AG10803 (cell line): ENCODE results near the gene INSYN1.

Source experiments
- DNase-seq: peaks from one replicate; pipeline ENCODE4 v3.0.0; 2010; ENCODE audit warnings: low read depth
- H3K4me3 ChIP-seq: 2 replicates; pipeline ENCODE4 v1.5.1; 2011; ENCODE audit warnings: mild to moderate bottlenecking, low read length, control low read depth
- CTCF ChIP-seq: conservative IDR thresholded peaks from 2 replicates; pipeline ENCODE4 v1.5.1; 2011; ENCODE audit warnings: mild to moderate bottlenecking, low read length, control low read depth, inconsistent platforms

The INSYN1 gene

GRCh38 chr15:73749533-73749932 is 3.6 kb downstream of the INSYN1 start:
- DNase-seq = no peak

GRCh38 chr15:73748730-73749129 is 4.4 kb downstream of the INSYN1 start:
- DNase-seq = no peak

More at GRCh38 chr15:73749533-73749932, 3.6 kb downstream of the INSYN1 start:
- no peak overlapping the region for H3K4me3 ChIP-seq
- no peak for TF ChIP-seq CTCF

GRCh38 chr15:73747847-73748590 is 5.1 kb downstream of the INSYN1 start:
- no peak for TF ChIP-seq CTCF
- no peak for DNase-seq
- no peak overlapping the region for H3K4me3 ChIP-seq

More at GRCh38 chr15:73748730-73749129, 4.4 kb downstream of the INSYN1 start:
- TF ChIP-seq CTCF = no peak
- H3K4me3 ChIP-seq = no peak overlapping the region

DNA sequence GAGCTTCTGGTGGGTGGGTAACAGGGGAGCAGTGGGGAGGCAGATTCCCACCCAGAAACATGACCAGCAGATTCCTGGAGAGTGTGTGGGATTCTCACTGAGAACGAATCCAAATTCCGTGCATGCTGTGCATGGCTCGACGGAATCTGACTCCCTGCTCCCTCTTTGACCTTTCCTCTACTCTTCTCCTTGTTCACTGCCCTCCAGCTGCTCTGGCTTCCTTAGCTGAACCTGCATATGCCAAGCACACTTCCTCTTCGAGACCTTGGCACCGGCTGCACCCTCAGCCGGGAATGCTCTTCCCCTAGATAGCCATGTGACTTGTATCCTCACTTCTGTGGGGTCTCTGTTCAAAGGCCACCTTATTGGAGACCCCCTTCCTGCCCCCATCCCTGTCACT is 6.3 kb downstream of the INSYN1 start:
- TF ChIP-seq CTCF = no peak
- H3K4me3 ChIP-seq = no peak overlapping the region
- peak; percentile 41 for DNase-seq

DNA sequence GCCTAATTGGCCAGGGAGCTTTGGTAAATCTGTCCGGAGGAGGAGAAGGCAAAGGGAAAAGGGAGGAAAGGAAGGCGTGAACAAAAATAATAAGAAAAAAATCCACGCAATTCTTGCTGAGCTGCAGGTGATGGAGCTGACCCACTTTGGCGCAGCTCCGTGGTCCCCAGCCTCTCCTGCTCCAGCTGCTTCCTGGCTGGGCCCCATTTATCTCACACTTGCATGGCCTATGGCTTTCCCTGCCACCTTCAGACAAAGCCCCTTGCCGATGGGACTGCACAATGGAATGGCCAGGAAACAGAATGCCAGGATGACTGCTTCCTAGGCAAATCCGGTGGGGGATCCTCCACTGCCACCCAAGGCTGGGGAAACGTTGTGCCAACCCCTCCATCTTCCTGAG is 6.9 kb downstream of the INSYN1 start:
- no peak for TF ChIP-seq CTCF
- H3K4me3 ChIP-seq = no peak overlapping the region
- no peak for DNase-seq

- no peak for TF ChIP-seq CTCF
- no peak overlapping the region for H3K4me3 ChIP-seq
- no peak for DNase-seq
Observed at GRCh38 chr15:73745073-73745472, 8.1 kb downstream of the INSYN1 start.

DNA sequence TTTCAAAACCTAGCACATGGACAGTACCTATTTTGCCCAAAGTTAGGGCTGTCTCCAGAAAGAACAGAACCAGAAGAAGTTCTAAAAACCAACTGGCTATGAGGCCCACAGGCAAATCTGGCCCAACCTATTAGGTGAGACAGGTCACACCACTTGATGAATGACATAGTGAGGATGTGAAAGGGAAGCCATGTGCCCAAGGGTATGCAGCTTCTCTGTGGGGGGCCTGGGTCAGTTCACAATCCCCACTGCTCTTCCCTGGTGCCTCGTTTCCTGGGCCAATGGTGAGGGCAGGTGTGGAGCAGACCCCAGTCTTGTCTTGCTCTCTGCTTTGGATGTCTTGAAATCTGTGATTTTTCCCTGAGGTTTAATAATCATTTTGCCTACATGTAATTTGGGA is 8.9 kb downstream of the INSYN1 start:
- TF ChIP-seq CTCF = no peak
- DNase-seq = no peak

More for the DNA sequence above, 8.9 kb downstream of the INSYN1 start:
- H3K4me3 ChIP-seq = no peak overlapping the region
